GM12891 (cell line): ENCODE measurements around the gene C1orf94.

ENCODE experiments used
- PAX5 ChIP-seq: IDR thresholded peaks from 2 replicates; pipeline ENCODE4 v1.6.1; 2011; ENCODE audit warnings: low read length, moderate library complexity, mild to moderate bottlenecking; ENCODE audit not compliant: insufficient read depth, severe bottlenecking
- POLR2A ChIP-seq: IDR thresholded peaks from 2 replicates; pipeline ENCODE4 v1.6.1; 2011; ENCODE audit warnings: low read depth, low read length, control low read depth
- POLR2AphosphoS5 ChIP-seq: IDR thresholded peaks from 2 replicates; pipeline ENCODE4 v1.6.1; 2011; ENCODE audit warnings: low read depth, low read length, control low read depth
- POU2F2 ChIP-seq: IDR thresholded peaks from 2 replicates; pipeline ENCODE4 v1.6.1; 2011; ENCODE audit warnings: low read depth, mild to moderate bottlenecking, control low read depth, low read length, moderate library complexity
- SPI1 ChIP-seq: IDR thresholded peaks from 2 replicates; pipeline ENCODE4 v1.6.1; 2011; ENCODE audit warnings: low read depth, low read length, control low read depth
- TAF1 ChIP-seq: IDR thresholded peaks from 2 replicates; pipeline ENCODE4 v1.6.1; 2011; ENCODE audit warnings: low read depth, low read length, control low read depth

DNA sequence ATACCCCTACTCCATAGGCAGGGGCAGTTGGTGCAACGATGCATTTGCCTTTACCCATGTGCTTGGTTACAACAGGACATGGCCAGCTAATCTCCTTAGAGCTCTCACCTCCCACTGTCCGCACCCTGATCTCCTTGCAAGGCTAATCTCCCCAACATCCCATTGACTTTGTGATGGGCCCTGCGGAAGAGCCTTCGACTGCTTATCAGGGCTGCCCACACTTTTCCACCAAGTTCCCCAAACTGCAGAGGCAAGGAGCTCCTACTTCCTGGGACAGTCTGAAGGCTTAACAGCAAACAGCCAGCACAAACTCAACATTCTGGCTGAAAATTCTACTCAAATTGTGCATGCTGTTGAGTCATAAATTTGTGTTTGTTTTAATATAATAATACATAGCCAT lies 36.0 kb downstream of the C1orf94 start:
- TF ChIP-seq POLR2A (no peak), PAX5 (no peak), TAF1 (no peak), POLR2AphosphoS5 (no peak), POU2F2 (no peak), SPI1 (no peak)
